ENCODE results near the gene SGSM1.

DNA sequence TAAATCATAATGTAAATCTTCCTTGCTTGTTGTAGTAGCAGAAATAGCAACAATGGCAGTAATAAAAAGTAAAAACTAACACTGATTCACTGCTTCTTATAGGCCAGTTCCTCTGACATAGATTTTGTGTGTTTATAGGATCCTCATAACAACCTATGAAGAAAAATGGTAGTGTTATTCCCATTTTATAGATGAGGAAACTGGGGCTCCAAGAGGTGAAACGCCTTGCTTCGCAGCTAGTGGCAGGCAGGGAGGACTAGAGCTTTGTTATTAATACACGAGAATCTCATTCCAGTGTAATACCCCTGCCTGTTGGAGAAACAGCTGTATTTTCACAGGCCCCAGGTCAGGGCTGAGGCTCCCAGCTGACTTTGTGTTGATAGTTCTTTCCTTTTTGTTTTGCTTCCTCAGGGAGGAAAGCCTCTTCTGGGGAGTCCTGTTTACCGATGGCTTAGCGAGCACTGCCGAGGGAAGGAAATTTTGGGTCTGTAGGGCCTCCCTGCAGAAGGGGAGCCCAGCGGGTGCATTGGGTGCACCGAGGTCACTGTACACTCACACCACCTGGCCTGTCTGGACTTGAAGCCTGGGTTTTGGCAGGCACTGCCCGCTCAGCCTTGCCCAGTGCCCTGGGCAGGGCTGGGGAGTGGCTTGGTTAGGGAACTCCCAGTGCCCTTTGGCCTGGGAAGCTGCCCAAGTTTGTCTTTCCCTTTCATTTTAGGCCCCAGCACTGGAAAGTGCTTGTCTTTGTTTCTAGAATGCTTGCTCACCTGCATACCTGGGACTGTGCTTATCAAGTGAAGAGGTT is 160.0 kb downstream of the SGSM1 start:
- TF ChIP-seq, protein P1, sequence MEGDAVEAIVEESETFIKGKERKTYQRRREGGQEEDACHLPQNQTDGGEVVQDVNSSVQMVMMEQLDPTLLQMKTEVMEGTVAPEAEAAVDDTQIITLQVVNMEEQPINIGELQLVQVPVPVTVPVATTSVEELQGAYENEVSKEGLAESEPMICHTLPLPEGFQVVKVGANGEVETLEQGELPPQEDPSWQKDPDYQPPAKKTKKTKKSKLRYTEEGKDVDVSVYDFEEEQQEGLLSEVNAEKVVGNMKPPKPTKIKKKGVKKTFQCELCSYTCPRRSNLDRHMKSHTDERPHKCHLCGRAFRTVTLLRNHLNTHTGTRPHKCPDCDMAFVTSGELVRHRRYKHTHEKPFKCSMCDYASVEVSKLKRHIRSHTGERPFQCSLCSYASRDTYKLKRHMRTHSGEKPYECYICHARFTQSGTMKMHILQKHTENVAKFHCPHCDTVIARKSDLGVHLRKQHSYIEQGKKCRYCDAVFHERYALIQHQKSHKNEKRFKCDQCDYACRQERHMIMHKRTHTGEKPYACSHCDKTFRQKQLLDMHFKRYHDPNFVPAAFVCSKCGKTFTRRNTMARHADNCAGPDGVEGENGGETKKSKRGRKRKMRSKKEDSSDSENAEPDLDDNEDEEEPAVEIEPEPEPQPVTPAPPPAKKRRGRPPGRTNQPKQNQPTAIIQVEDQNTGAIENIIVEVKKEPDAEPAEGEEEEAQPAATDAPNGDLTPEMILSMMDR (IDR thresholded peaks at IDR 0.05): no peak
- peak in 1 of 3 donors; percentile 26 for TF ChIP-seq POLR2AphosphoS5 (IDR thresholded peaks at IDR 0.05)
- TF ChIP-seq POLR2A (IDR thresholded peaks at IDR 0.05): no peak

Measured in breast epithelium (tissue), 3 donors.